ENCODE measurements around the gene BRD3.

Gene BRD3

GRCh38 chr9:134057307-134057657, 10.5 kb downstream of the BRD3 start:
- no peak for TF ChIP-seq CTCF (IDR thresholded peaks at IDR 0.05; ENCODE audit: borderline replicate concordance, insufficient read depth, low read depth, low read length)
- H3K4me3 ChIP-seq (ENCODE audit: low read depth, low read length) = no peak overlapping the region

- no peak for TF ChIP-seq CTCF (IDR thresholded peaks at IDR 0.05; ENCODE audit: borderline replicate concordance, insufficient read depth, low read depth, low read length)
- no peak overlapping the region for H3K4me3 ChIP-seq (ENCODE audit: low read depth, low read length)
These were observed 11.1 kb downstream of the BRD3 start for GRCh38 chr9:134056483-134057306.

- TF ChIP-seq CTCF (IDR thresholded peaks at IDR 0.05; ENCODE audit: borderline replicate concordance, insufficient read depth, low read depth, low read length) = no peak
- no peak overlapping the region for H3K4me3 ChIP-seq (ENCODE audit: low read depth, low read length)
These were observed 11.8 kb downstream of the BRD3 start for GRCh38 chr9:134055981-134056461.

GRCh38 chr9:134054891-134055811, 12.7 kb downstream of the BRD3 start:
- no peak overlapping the region for H3K4me3 ChIP-seq (ENCODE audit: low read depth, low read length)
- no peak for TF ChIP-seq CTCF (IDR thresholded peaks at IDR 0.05; ENCODE audit: borderline replicate concordance, insufficient read depth, low read depth, low read length)

GRCh38 chr9:134053941-134054761, 13.7 kb downstream of the BRD3 start:
- TF ChIP-seq CTCF (IDR thresholded peaks at IDR 0.05; ENCODE audit: borderline replicate concordance, insufficient read depth, low read depth, low read length) = no peak
- H3K4me3 ChIP-seq (ENCODE audit: low read depth, low read length) = no peak overlapping the region

- no peak for TF ChIP-seq CTCF (IDR thresholded peaks at IDR 0.05; ENCODE audit: borderline replicate concordance, insufficient read depth, low read depth, low read length)
- no peak overlapping the region for H3K4me3 ChIP-seq (ENCODE audit: low read depth, low read length)
These were observed 14.4 kb downstream of the BRD3 start for GRCh38 chr9:134053401-134053871.

Data from GM12875 (cell line).